ENCODE results near the gene MLLT6.

MLLT6 gene

GRCh38 chr17:38728290-38728831 lies 23.3 kb downstream of the MLLT6 start:
- H3K27ac Mint-ChIP-seq = peak overlapping the region; percentile 79
- peak overlapping the region; percentile 50 for H3K4me3 Mint-ChIP-seq
- H3K27me3 Mint-ChIP-seq = no peaks in the 10 kb centered on the region
- ATAC-seq = peak; percentile 25
- H3K36me3 Mint-ChIP-seq = peaks cover 9% of the 10 kb centered on the region
- H3K9me3 Mint-ChIP-seq = no peaks in the 10 kb centered on the region
- H3K4me1 Mint-ChIP-seq = peaks cover 64% of the 10 kb centered on the region

- Mint-ChIP-seq H3K36me3 (peaks cover 9% of the 10 kb centered on the region), H3K27me3 (no peaks in the 10 kb centered on the region), H3K27ac (peak overlapping the region; percentile 52), H3K9me3 (no peaks in the 10 kb centered on the region), H3K4me1 (peaks cover 75% of the 10 kb centered on the region), H3K4me3 (peak overlapping the region; percentile 61)
- ATAC-seq = no peak
Measured at GRCh38 chr17:38729368-38729885, 24.4 kb downstream of the MLLT6 start.

- Mint-ChIP-seq H3K36me3 (peaks cover 9% of the 10 kb centered on the region), H3K27me3 (no peaks in the 10 kb centered on the region), H3K4me3 (peak within 1 kb of the TSS; percentile 91), H3K4me1 (peaks cover 81% of the 10 kb centered on the region), H3K27ac (peak within 1 kb of the TSS; percentile 88), H3K9me3 (no peaks in the 10 kb centered on the region)
- peak; percentile 93 for ATAC-seq
Measured at GRCh38 chr17:38729886-38730525, 24.9 kb downstream of the MLLT6 start, which contains the start of gene CISD3. CISD3 (plus strand) TSS chr17:38730341; CDS start chr17:38730359, 18 bp downstream.

- H3K36me3 Mint-ChIP-seq = peaks cover 9% of the 10 kb centered on the region
- no peaks in the 10 kb centered on the region for H3K9me3 Mint-ChIP-seq
- no peaks in the 10 kb centered on the region for H3K27me3 Mint-ChIP-seq
- H3K4me1 Mint-ChIP-seq = peaks cover 82% of the 10 kb centered on the region
- peak overlapping the region; percentile 88 for H3K27ac Mint-ChIP-seq
- no peak for ATAC-seq
- peak overlapping the region; percentile 91 for H3K4me3 Mint-ChIP-seq
Measured at GRCh38 chr17:38730526-38731379, 25.7 kb downstream of the MLLT6 start.

GRCh38 chr17:38731526-38732294 lies 26.6 kb downstream of the MLLT6 start:
- peak overlapping the region; percentile 88 for H3K27ac Mint-ChIP-seq
- peaks cover 9% of the 10 kb centered on the region for H3K36me3 Mint-ChIP-seq
- peak overlapping the region; percentile 0 for H3K4me3 Mint-ChIP-seq
- H3K4me1 Mint-ChIP-seq = peaks cover 73% of the 10 kb centered on the region
- H3K9me3 Mint-ChIP-seq = no peaks in the 10 kb centered on the region
- no peaks in the 10 kb centered on the region for H3K27me3 Mint-ChIP-seq
- no peak for ATAC-seq

GRCh38 chr17:38732376-38733281 lies 27.6 kb downstream of the MLLT6 start:
- peak overlapping the region; percentile 9 for H3K27ac Mint-ChIP-seq
- H3K4me3 Mint-ChIP-seq = no peak overlapping the region

GRCh38 chr17:38733282-38733981 lies 28.4 kb downstream of the MLLT6 start:
- Mint-ChIP-seq H3K4me3 (no peak overlapping the region), H3K36me3 (peaks cover under 1% of the 10 kb centered on the region), H3K9me3 (no peaks in the 10 kb centered on the region), H3K4me1 (peaks cover 63% of the 10 kb centered on the region), H3K27me3 (peaks cover 7% of the 10 kb centered on the region), H3K27ac (peak overlapping the region; percentile 9)
- no peak for ATAC-seq

More at GRCh38 chr17:38732376-38733281, 27.6 kb downstream of the MLLT6 start:
- Mint-ChIP-seq H3K36me3 (peaks cover 8% of the 10 kb centered on the region), H3K4me1 (peaks cover 64% of the 10 kb centered on the region), H3K9me3 (no peaks in the 10 kb centered on the region), H3K27me3 (no peaks in the 10 kb centered on the region)
- ATAC-seq = no peak

- Mint-ChIP-seq H3K36me3 (no peaks in the 10 kb centered on the region), H3K4me1 (peaks cover 57% of the 10 kb centered on the region), H3K27ac (no peak overlapping the region), H3K27me3 (peaks cover 11% of the 10 kb centered on the region), H3K4me3 (no peak overlapping the region), H3K9me3 (no peaks in the 10 kb centered on the region)
- no peak for ATAC-seq
Measured at GRCh38 chr17:38733982-38734973, 29.2 kb downstream of the MLLT6 start.

GRCh38 chr17:38735161-38735997 lies 30.3 kb downstream of the MLLT6 start:
- no peak for ATAC-seq
- no peak overlapping the region for H3K27ac Mint-ChIP-seq
- H3K36me3 Mint-ChIP-seq = no peaks in the 10 kb centered on the region

GRCh38 chr17:38738007-38738662 lies 33.1 kb downstream of the MLLT6 start:
- peak; percentile 66 for ATAC-seq
- Mint-ChIP-seq H3K27ac (no peak overlapping the region), H3K4me1 (peaks cover 35% of the 10 kb centered on the region), H3K9me3 (no peaks in the 10 kb centered on the region), H3K36me3 (no peaks in the 10 kb centered on the region), H3K4me3 (no peak overlapping the region), H3K27me3 (peaks cover 11% of the 10 kb centered on the region)

More at GRCh38 chr17:38735161-38735997, 30.3 kb downstream of the MLLT6 start:
- Mint-ChIP-seq H3K4me3 (no peak overlapping the region), H3K4me1 (peaks cover 52% of the 10 kb centered on the region), H3K9me3 (no peaks in the 10 kb centered on the region), H3K27me3 (peaks cover 11% of the 10 kb centered on the region)

GRCh38 chr17:38738686-38739085 lies 33.6 kb downstream of the MLLT6 start:
- Mint-ChIP-seq H3K36me3 (no peaks in the 10 kb centered on the region), H3K9me3 (no peaks in the 10 kb centered on the region), H3K27ac (no peak overlapping the region), H3K4me1 (peaks cover 34% of the 10 kb centered on the region), H3K4me3 (no peak overlapping the region), H3K27me3 (peaks cover 14% of the 10 kb centered on the region)
- ATAC-seq = no peak
